ENCODE measurements around the gene PRTG. TPM values are rescaled to one million over a fixed set of nuclear protein-coding genes. Genes with fewer than 3 reads are reported as not detected.
"Not testable (repeated sequence)": the region's sequence is repeated elsewhere in the genome, so short reads cannot be mapped to it uniquely, and the experiment has no call there.

The PRTG gene
- 3.0 TPM for total RNA-seq

GRCh38 chr15:55742927-55743728, at the start of gene PRTG:
Gene PRTG (minus strand): TSS chr15:55743152. CDS start chr15:55742931, 221 bp downstream.
- DNase-seq = no peak

- no peak for DNase-seq
These were observed 48.8 kb upstream of the PRTG start for GRCh38 chr15:55791551-55792400.

- no peak for DNase-seq
These were observed 46.2 kb upstream of the PRTG start for GRCh38 chr15:55789066-55789660.

- DNase-seq = no peak
These were observed 43.4 kb upstream of the PRTG start for GRCh38 chr15:55786341-55786740.

GRCh38 chr15:55785593-55785992, 42.6 kb upstream of the PRTG start:
- DNase-seq = not testable (repeated sequence)

GRCh38 chr15:55784286-55784685, 41.3 kb upstream of the PRTG start:
- no peak for DNase-seq

- DNase-seq = no peak
These were observed 39.9 kb upstream of the PRTG start for GRCh38 chr15:55782901-55783300.

GRCh38 chr15:55780292-55780691, 37.3 kb upstream of the PRTG start:
- DNase-seq = no peak

- DNase-seq = no peak
These were observed 36.0 kb upstream of the PRTG start for GRCh38 chr15:55778932-55779331.

- DNase-seq = no peak
These were observed 32.4 kb upstream of the PRTG start for GRCh38 chr15:55775316-55775715.

GRCh38 chr15:55774113-55774970, 31.4 kb upstream of the PRTG start:
- DNase-seq = no peak

- no peak for DNase-seq
These were observed 27.9 kb upstream of the PRTG start for GRCh38 chr15:55770806-55771205.

- no peak for DNase-seq
These were observed 27.3 kb upstream of the PRTG start for GRCh38 chr15:55770261-55770660.

- no peak for DNase-seq
These were observed 25.8 kb upstream of the PRTG start for GRCh38 chr15:55768670-55769185.

- DNase-seq = no peak
These were observed 23.7 kb upstream of the PRTG start for GRCh38 chr15:55766676-55767075.

- no peak for DNase-seq
These were observed 21.4 kb upstream of the PRTG start for GRCh38 chr15:55764398-55764797.

- no peak for DNase-seq
These were observed 15.6 kb upstream of the PRTG start for GRCh38 chr15:55758580-55758986.

GRCh38 chr15:55753433-55753832, 10.5 kb upstream of the PRTG start:
- DNase-seq = not testable (repeated sequence)

- no peak for DNase-seq
These were observed 7.8 kb upstream of the PRTG start for GRCh38 chr15:55750706-55751105.

GRCh38 chr15:55743729-55744655, 1.0 kb upstream of the PRTG start:
- no peak for DNase-seq

- no peak for DNase-seq
These were observed 440 bp downstream of the PRTG start for GRCh38 chr15:55742498-55742926.

Data from occipital lobe (tissue), 2 donors.